ENCODE measurements around the gene RASEF. TPM values are rescaled to one million over a fixed set of nuclear protein-coding genes. Genes with fewer than 3 reads are reported as not detected.

Gene RASEF
- total RNA-seq, 1 donor from 2014 or later = 7.6 TPM

DNA sequence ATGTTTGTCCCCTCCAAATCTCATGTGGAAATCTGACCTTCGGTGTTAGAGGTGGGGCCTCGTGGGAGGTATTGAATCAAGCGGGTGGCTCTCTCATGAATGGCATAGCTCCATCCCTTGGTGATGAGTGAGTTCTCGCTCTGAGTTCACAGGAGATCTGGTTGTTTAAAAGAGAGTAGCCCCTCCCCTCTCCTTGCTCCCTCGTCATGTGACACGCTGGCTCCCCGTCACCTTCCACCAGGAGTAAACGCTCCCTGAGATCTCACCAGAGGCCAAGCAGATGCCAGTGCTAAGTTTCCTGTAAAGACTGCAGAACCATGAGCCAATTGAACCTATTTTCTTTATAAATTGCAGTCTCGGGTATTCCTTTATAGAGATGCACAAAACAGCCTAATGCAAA is 74.5 kb downstream of the RASEF start:
- H3K4me3 ChIP-seq = no peak overlapping the region
- TF ChIP-seq, protein P1, sequence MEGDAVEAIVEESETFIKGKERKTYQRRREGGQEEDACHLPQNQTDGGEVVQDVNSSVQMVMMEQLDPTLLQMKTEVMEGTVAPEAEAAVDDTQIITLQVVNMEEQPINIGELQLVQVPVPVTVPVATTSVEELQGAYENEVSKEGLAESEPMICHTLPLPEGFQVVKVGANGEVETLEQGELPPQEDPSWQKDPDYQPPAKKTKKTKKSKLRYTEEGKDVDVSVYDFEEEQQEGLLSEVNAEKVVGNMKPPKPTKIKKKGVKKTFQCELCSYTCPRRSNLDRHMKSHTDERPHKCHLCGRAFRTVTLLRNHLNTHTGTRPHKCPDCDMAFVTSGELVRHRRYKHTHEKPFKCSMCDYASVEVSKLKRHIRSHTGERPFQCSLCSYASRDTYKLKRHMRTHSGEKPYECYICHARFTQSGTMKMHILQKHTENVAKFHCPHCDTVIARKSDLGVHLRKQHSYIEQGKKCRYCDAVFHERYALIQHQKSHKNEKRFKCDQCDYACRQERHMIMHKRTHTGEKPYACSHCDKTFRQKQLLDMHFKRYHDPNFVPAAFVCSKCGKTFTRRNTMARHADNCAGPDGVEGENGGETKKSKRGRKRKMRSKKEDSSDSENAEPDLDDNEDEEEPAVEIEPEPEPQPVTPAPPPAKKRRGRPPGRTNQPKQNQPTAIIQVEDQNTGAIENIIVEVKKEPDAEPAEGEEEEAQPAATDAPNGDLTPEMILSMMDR (IDR thresholded peaks at IDR 0.05) = no peak
- TF ChIP-seq POLR2AphosphoS5 (IDR thresholded peaks at IDR 0.05; ENCODE audit: insufficient read depth in 1 of 2, low read depth in 1 of 2) (no peak), POLR2A (IDR thresholded peaks at IDR 0.05) (no peak)
- no peaks in the 10 kb centered on the region for H3K9me3 ChIP-seq
- no peak overlapping the region for H3K27ac ChIP-seq
- H3K4me1 ChIP-seq = no peaks in the 10 kb centered on the region
- intact Hi-C loops (cut with DNase I) = no loop called here
- H3K27me3 ChIP-seq = no peaks in the 10 kb centered on the region
- no peak for DNase-seq (ENCODE audit: extremely low spot score in 2 of 2)
- no peaks in the 10 kb centered on the region for H3K36me3 ChIP-seq

DNA sequence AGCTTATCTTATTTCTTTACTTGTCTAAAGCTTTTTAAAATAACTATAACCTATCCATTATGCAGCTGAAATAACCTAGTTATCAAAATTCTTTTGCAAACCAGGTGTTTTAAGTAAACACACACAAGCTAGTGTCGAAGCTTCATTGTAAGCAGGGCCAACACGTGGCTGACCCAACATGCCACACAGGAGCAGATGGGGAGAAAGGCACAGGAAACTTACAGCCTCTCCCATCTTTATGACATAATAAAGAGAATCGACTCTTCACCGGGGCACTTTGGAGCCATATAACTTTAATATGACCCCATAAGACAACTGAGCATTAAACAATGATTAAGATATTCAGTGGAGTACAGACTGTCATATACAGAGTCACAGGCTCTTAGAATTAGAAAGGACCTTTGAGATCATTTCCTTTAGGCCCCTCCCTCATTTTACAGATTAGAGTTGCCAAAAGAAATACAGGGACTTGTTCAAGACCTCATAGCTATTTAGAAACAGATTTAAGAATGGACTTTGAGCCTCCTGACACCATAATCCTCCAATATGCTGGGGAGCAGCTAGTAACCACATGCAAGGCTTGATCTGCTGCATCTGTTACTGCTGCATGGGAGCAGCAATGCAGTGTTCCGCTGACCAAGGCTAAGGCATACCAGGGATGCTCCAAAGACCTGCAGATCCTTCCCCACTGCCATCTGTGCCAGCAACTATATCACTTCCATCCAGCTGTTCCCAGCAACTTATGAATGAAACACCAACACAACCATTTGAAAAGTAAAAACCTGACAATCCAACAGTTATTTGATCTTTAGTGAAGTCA is 75.4 kb downstream of the RASEF start:
- intact Hi-C loops (cut with DNase I) = no loop called here
- no peak for DNase-seq (ENCODE audit: extremely low spot score in 2 of 2)
- no peaks in the 10 kb centered on the region for H3K9me3 ChIP-seq
- H3K27ac ChIP-seq = no peak overlapping the region
- no peaks in the 10 kb centered on the region for H3K36me3 ChIP-seq
- no peaks in the 10 kb centered on the region for H3K27me3 ChIP-seq
- H3K4me3 ChIP-seq = no peak overlapping the region
- H3K4me1 ChIP-seq = no peaks in the 10 kb centered on the region
- TF ChIP-seq POLR2A (IDR thresholded peaks at IDR 0.05) = no peak
- TF ChIP-seq, protein P1 (IDR thresholded peaks at IDR 0.05) = no peak
- TF ChIP-seq POLR2AphosphoS5 (IDR thresholded peaks at IDR 0.05; ENCODE audit: insufficient read depth in 1 of 2, low read depth in 1 of 2) = no peak

DNA sequence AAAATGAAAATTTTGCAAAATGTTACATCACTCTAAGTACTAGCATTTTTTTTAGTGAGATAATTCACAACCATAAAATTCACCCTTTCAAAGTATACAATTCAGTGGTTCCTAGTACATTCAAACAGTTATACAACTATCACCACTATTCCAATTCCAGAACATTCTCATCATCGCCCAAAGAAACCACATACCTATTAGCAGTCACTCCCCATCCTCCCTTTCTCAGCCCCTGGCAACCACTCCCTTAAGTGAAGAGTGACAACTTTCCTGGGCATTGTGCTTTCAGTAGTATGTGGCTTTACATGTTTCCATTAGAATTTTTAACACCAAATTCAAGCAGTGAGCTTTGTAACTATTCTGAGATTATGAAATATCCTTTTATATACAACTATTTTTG is 81.4 kb downstream of the RASEF start:
- intact Hi-C loops (cut with DNase I) = no loop called here
- Histone ChIP-seq H3K4me3 (no peak overlapping the region), H3K27me3 (no peaks in the 10 kb centered on the region), H3K27ac (no peak overlapping the region), H3K4me1 (no peaks in the 10 kb centered on the region), H3K36me3 (no peaks in the 10 kb centered on the region), H3K9me3 (no peaks in the 10 kb centered on the region)
- DNase-seq (ENCODE audit: extremely low spot score in 2 of 2) = no peak
- TF ChIP-seq POLR2A (IDR thresholded peaks at IDR 0.05) (no peak), POLR2AphosphoS5 (IDR thresholded peaks at IDR 0.05; ENCODE audit: insufficient read depth in 1 of 2, low read depth in 1 of 2) (no peak)
- TF ChIP-seq, protein P1 (IDR thresholded peaks at IDR 0.05) = no peak

DNA sequence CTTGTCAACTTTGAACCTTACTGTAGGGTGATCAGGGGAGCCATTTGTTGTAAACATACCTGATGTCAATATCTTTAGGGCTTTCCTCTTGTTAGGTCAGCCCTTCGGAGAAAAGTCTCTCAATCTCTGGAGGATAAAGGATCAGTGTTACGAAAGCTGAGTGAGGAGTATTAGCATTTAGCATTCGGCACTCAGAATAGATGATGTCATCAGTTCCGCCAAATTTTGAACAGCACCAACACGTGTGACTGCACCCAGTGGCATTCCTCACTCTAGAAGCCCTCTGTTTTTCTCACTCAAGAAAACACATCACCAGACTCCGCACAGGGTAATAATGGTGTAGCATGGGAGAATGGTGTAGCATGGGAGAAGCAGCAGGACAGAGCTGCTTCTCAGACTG is 87.8 kb downstream of the RASEF start:
- H3K36me3 ChIP-seq = no peaks in the 10 kb centered on the region
- no peak overlapping the region for H3K27ac ChIP-seq
- TF ChIP-seq, protein P1 (IDR thresholded peaks at IDR 0.05) = no peak
- TF ChIP-seq POLR2AphosphoS5 (IDR thresholded peaks at IDR 0.05; ENCODE audit: insufficient read depth in 1 of 2, low read depth in 1 of 2) (no peak), POLR2A (IDR thresholded peaks at IDR 0.05) (no peak)
- no peaks in the 10 kb centered on the region for H3K27me3 ChIP-seq
- no peaks in the 10 kb centered on the region for H3K9me3 ChIP-seq
- no peaks in the 10 kb centered on the region for H3K4me1 ChIP-seq
- H3K4me3 ChIP-seq = no peak overlapping the region
- intact Hi-C loops (cut with DNase I) = no loop called here
- no peak for DNase-seq (ENCODE audit: extremely low spot score in 2 of 2)

DNA sequence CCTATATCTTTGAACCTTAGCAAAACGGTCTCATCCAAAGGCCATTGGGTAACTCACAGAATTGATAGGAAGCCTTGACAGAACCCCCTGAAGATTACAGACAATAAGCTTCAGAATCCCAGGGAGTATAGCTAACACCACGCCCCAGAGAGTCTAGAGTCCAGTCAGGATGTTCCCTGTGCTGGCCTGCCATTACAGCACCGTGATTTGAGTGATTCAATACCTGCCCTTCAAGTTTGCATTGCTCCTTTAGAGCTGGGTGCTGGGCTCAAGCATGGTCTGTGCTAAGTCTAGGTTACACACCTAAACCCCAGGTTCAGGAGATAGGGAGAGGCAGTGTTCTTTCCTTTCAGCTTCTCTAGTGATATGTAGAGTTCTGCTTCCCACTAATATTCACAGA is 90.5 kb downstream of the RASEF start:
- no peak overlapping the region for H3K4me3 ChIP-seq
- TF ChIP-seq, protein P1 (IDR thresholded peaks at IDR 0.05) = no peak
- TF ChIP-seq POLR2AphosphoS5 (IDR thresholded peaks at IDR 0.05; ENCODE audit: insufficient read depth in 1 of 2, low read depth in 1 of 2) (no peak), POLR2A (IDR thresholded peaks at IDR 0.05) (no peak)
- intact Hi-C loops (cut with DNase I) = no loop called here

More for the DNA sequence above, 90.5 kb downstream of the RASEF start:
- Histone ChIP-seq H3K27me3 (no peaks in the 10 kb centered on the region), H3K4me1 (no peaks in the 10 kb centered on the region), H3K9me3 (no peaks in the 10 kb centered on the region), H3K36me3 (no peaks in the 10 kb centered on the region), H3K27ac (no peak overlapping the region)
- DNase-seq (ENCODE audit: extremely low spot score in 2 of 2) = no peak
